Activated CD8-positive, alpha-beta memory T cell treated with anti-CD3 and anti-CD28 coated beads, Interleukin-2, amount 10 ng/mL, durations not matched to agents 7 days and 5 days (primary cell): Measurements from ENCODE around the gene RHBDD1. TPM values are rescaled to one million over a fixed set of nuclear protein-coding genes. Genes with fewer than 3 reads are reported as not detected.
A peak's percentile ranks its signal among the peaks of the same experiment; 100 is the strongest.

ENCODE experiments used
- ATAC-seq: fragments of 150-1000 bp; cut with Tn5 transposase; one replicate; pipeline ENCODE4 v1.10.0; 2021; ENCODE audit warnings: moderate library complexity
- CTCF ChIA-PET: fragments of 350-600 bp; sonication (Branson Sonifier 250); formaldehyde crosslinking; loops from one replicate; lab custom pipeline; 2021; ENCODE audit warnings: antibody characterized with exemption; lab: Charles Lee
- DNase-seq: peaks from one replicate; pipeline ENCODE4 v3.0.0-alpha.2; 2020
- H3K27ac Mint-ChIP-seq: one replicate; pipeline ENCODE4 v1.8.0; 2021; ENCODE audit warnings: mild to moderate bottlenecking, mixed read lengths
- H3K27me3 Mint-ChIP-seq: one replicate; pipeline ENCODE4 v1.8.0; 2021; ENCODE audit warnings: mixed read lengths
- H3K36me3 Mint-ChIP-seq: one replicate; pipeline ENCODE4 v1.8.0; 2021; ENCODE audit warnings: mild to moderate bottlenecking, mixed read lengths
- H3K4me1 Mint-ChIP-seq: one replicate; pipeline ENCODE4 v1.8.0; 2021; ENCODE audit warnings: mixed read lengths
- H3K4me3 Mint-ChIP-seq: one replicate; pipeline ENCODE4 v1.8.0; 2021; ENCODE audit warnings: mild to moderate bottlenecking, moderate library complexity, mixed read lengths
- H3K9me3 Mint-ChIP-seq: one replicate; pipeline ENCODE4 v1.8.0; 2022; ENCODE audit warnings: low read depth, mixed read lengths
- total RNA-seq, 2 experiments: library from RNA; stranded (reverse); gene quantifications; one replicate each; pipeline ENCODE4 v1.2.3, GENCODE V29; 2021

The RHBDD1 gene
- total RNA-seq, 2 experiments from 2014 or later, result 29.8 to 32.2 TPM

DNA sequence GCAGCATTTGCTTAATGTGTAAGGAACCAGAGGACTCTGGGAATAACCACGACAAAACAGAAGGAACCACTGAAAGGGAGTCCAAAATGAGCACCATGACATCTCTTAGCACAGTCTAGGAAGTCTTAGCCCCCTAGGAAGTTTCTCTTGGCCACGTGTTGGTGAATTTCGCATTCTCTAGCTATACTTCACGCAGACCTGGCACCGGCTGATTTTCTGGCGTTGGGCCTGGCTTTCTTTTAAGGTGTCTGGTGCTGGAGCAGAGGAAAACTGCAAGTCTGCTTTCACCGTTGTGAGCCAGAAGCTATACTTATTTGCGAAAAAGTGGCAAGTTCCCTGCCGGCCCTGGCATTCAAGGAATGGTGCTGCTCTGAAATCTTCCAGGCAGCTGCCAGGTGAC is 171.3 kb downstream of the RHBDD1 start:
- Mint-ChIP-seq H3K4me1 (no peaks in the 10 kb centered on the region), H3K9me3 (no peaks in the 10 kb centered on the region), H3K27me3 (no peaks in the 10 kb centered on the region), H3K27ac (no peak overlapping the region), H3K36me3 (no peaks in the 10 kb centered on the region), H3K4me3 (no peak overlapping the region)
- ATAC-seq (no peak), DNase-seq (no peak)
- CTCF ChIA-PET, result no interaction called here

DNA sequence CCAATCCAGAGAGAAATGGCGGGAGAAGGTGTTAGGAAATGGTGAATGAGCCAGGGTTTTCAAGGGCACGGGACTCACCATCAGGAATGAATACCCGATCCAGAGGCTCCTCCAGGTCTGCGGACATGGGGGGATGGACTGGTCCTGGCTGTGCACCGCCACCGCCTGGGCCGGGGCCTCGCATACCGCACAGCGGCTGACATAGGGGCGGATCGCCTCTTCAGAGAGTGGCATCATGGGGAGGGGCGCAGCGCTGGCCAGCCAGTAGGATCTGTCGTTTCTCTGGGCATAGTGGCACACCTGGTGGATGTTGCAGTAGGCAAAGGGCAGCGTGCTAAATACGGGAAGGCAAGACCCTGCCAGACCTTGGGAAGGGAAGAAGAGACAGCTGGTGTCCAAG is 172.1 kb downstream of the RHBDD1 start:
- ATAC-seq (no peak), DNase-seq (no peak)
- no peaks in the 10 kb centered on the region for H3K36me3 Mint-ChIP-seq
- no peaks in the 10 kb centered on the region for H3K9me3 Mint-ChIP-seq
- H3K27ac Mint-ChIP-seq, result no peak overlapping the region
- no peak overlapping the region for H3K4me3 Mint-ChIP-seq
- CTCF ChIA-PET, result no interaction called here
- no peaks in the 10 kb centered on the region for H3K27me3 Mint-ChIP-seq
- H3K4me1 Mint-ChIP-seq, result no peaks in the 10 kb centered on the region

DNA sequence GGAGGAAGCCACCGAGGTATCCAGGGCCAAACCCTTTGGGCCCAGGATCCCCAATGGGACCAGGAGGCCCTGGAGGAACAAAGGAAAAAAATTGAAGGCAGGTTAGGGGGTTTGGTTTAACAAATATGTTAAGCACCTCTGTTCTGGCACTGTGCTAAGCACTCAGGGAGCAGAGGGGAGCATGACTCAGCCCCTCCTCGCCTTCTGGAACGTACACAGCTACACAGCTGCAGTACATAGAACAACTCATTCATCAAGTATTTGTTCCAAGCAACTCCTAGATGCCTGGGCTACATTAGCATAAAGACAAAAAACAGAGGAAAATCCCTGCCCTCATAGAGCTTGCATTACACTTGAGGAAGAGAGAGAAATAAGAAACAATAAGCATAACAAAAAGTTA is 174.6 kb downstream of the RHBDD1 start:
- Mint-ChIP-seq H3K4me3 (no peak overlapping the region), H3K27me3 (no peaks in the 10 kb centered on the region), H3K4me1 (no peaks in the 10 kb centered on the region), H3K27ac (no peak overlapping the region), H3K36me3 (no peaks in the 10 kb centered on the region), H3K9me3 (no peaks in the 10 kb centered on the region)
- CTCF ChIA-PET, result no interaction called here
- no peak for DNase-seq
- no peak for ATAC-seq

GRCh38 chr2:227013330-227013729 is 177.5 kb downstream of the RHBDD1 start:
- CTCF ChIA-PET, result no interaction called here
- Mint-ChIP-seq H3K9me3 (no peaks in the 10 kb centered on the region), H3K4me1 (no peaks in the 10 kb centered on the region), H3K27ac (no peak overlapping the region), H3K36me3 (no peaks in the 10 kb centered on the region), H3K4me3 (no peak overlapping the region), H3K27me3 (peaks cover 2% of the 10 kb centered on the region)
- ATAC-seq, result no peak
- no peak for DNase-seq

- CTCF ChIA-PET, result no interaction called here
- no peak overlapping the region for H3K4me3 Mint-ChIP-seq
- DNase-seq (no peak), ATAC-seq (no peak)
- no peaks in the 10 kb centered on the region for H3K36me3 Mint-ChIP-seq
- no peaks in the 10 kb centered on the region for H3K9me3 Mint-ChIP-seq
- no peak overlapping the region for H3K27ac Mint-ChIP-seq
- no peaks in the 10 kb centered on the region for H3K4me1 Mint-ChIP-seq
- H3K27me3 Mint-ChIP-seq, result peaks cover 2% of the 10 kb centered on the region
These were observed 178.0 kb downstream of the RHBDD1 start for GRCh38 chr2:227013881-227014280.

GRCh38 chr2:227016894-227017293 is 181.0 kb downstream of the RHBDD1 start:
- DNase-seq (no peak), ATAC-seq (no peak)
- no peaks in the 10 kb centered on the region for H3K36me3 Mint-ChIP-seq
- no peaks in the 10 kb centered on the region for H3K9me3 Mint-ChIP-seq
- H3K27ac Mint-ChIP-seq, result no peak overlapping the region
- CTCF ChIA-PET, result no interaction called here
- no peak overlapping the region for H3K4me3 Mint-ChIP-seq
- no peaks in the 10 kb centered on the region for H3K4me1 Mint-ChIP-seq
- H3K27me3 Mint-ChIP-seq, result peaks cover 2% of the 10 kb centered on the region

DNA sequence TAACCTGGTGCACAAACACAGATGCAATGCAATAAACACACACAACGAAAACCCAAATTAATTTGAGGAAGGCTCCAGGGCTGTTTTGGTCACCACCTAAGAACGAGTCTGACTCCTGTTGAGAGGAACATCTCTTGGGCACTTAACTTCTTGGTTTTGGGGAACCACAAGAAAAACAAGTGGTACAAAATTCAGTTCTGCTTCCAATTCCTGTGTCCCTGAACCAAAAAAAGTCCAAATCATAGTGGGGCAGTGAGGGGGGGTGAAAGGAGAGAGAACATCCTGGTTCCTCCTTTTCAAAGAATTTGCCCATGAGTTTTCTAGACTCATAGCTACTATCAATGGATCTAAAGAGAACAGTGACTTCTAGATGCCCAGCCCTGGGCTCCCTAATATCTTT is 184.6 kb downstream of the RHBDD1 start:
- DNase-seq, result no peak
- Mint-ChIP-seq H3K36me3 (no peaks in the 10 kb centered on the region), H3K9me3 (no peaks in the 10 kb centered on the region), H3K27ac (no peak overlapping the region), H3K4me1 (no peaks in the 10 kb centered on the region), H3K27me3 (peaks cover 2% of the 10 kb centered on the region), H3K4me3 (no peak overlapping the region)
- CTCF ChIA-PET, result interaction anchor here (0.6 kb wide), 1 partner anchor 38 kb away, joined by 4 read pairs; no protein-coding TSS in a partner anchor
- ATAC-seq, result no peak

- no peaks in the 10 kb centered on the region for H3K4me1 Mint-ChIP-seq
- H3K36me3 Mint-ChIP-seq, result no peaks in the 10 kb centered on the region
- H3K4me3 Mint-ChIP-seq, result no peak overlapping the region
- H3K9me3 Mint-ChIP-seq, result no peaks in the 10 kb centered on the region
- ATAC-seq (no peak), DNase-seq (no peak)
- H3K27ac Mint-ChIP-seq, result no peak overlapping the region
- H3K27me3 Mint-ChIP-seq, result no peaks in the 10 kb centered on the region
- CTCF ChIA-PET, result no interaction called here
These were observed 186.8 kb downstream of the RHBDD1 start for GRCh38 chr2:227022608-227023007.

GRCh38 chr2:227025510-227025909 is 189.7 kb downstream of the RHBDD1 start:
- Mint-ChIP-seq H3K27me3 (no peaks in the 10 kb centered on the region), H3K36me3 (no peaks in the 10 kb centered on the region), H3K4me1 (no peaks in the 10 kb centered on the region), H3K4me3 (no peak overlapping the region), H3K27ac (no peak overlapping the region), H3K9me3 (no peaks in the 10 kb centered on the region)
- DNase-seq, result no peak
- no peak for ATAC-seq
- CTCF ChIA-PET, result no interaction called here

- no peak for ATAC-seq
- Mint-ChIP-seq H3K27me3 (peaks cover 2% of the 10 kb centered on the region), H3K36me3 (no peaks in the 10 kb centered on the region), H3K9me3 (no peaks in the 10 kb centered on the region), H3K4me3 (no peak overlapping the region), H3K27ac (no peak overlapping the region), H3K4me1 (peaks cover 3% of the 10 kb centered on the region)
- DNase-seq, result no peak
- CTCF ChIA-PET, result no interaction called here
These were observed 193.7 kb downstream of the RHBDD1 start for GRCh38 chr2:227029426-227030105.

DNA sequence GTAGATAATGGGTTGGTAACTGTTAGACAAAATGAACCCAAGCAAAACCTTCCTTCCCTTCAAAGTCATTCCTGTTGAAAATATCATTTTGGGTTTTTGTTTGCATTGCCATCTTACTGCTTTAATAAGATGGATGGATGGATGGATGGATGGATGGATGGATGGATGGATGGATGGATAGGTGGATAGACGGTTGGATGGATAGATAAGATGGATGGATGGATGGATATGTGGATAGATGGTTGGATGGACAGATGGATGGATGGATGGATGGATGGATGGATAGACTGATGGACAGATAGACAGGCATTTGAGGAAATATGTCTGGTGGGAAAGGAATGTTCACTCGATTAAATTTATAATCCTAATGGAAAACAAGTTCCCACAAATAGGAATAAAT is 194.9 kb downstream of the RHBDD1 start:
- no peak overlapping the region for H3K27ac Mint-ChIP-seq
- peaks cover 3% of the 10 kb centered on the region for H3K4me1 Mint-ChIP-seq
- no peak overlapping the region for H3K4me3 Mint-ChIP-seq
- no peaks in the 10 kb centered on the region for H3K9me3 Mint-ChIP-seq
- CTCF ChIA-PET, result no interaction called here
- peaks cover 6% of the 10 kb centered on the region for H3K27me3 Mint-ChIP-seq
- DNase-seq, result no peak
- H3K36me3 Mint-ChIP-seq, result no peaks in the 10 kb centered on the region
- no peak for ATAC-seq

DNA sequence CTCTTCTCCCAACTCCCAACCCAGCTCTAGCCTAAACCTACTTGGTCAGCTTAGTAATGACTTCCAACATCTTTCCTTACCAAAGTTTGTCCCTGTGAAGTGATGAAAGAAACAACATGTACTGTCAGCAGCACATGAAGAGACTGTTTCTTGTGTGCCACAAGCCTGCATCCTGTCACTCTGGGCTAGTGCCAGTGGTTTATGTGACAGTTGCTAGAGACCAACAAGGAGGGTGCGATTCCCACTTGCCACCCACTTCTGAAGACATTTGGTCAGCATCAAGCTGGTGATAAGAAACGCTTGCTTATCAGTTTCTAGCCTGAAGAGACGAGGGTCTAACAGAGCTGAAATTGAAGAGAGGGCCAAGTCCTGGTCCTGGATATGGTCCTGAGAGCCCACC is 195.5 kb downstream of the RHBDD1 start:
- DNase-seq (no peak), ATAC-seq (no peak)
- H3K27ac Mint-ChIP-seq, result no peak overlapping the region
- H3K9me3 Mint-ChIP-seq, result no peaks in the 10 kb centered on the region
- peaks cover 3% of the 10 kb centered on the region for H3K4me1 Mint-ChIP-seq
- CTCF ChIA-PET, result no interaction called here
- H3K36me3 Mint-ChIP-seq, result no peaks in the 10 kb centered on the region
- peaks cover 7% of the 10 kb centered on the region for H3K27me3 Mint-ChIP-seq
- H3K4me3 Mint-ChIP-seq, result no peak overlapping the region

- H3K36me3 Mint-ChIP-seq, result no peaks in the 10 kb centered on the region
- no peak overlapping the region for H3K27ac Mint-ChIP-seq
- CTCF ChIA-PET, result interaction anchor here (1.0 kb wide), 1 partner anchor 14 kb away, joined by 3 read pairs; no protein-coding TSS in a partner anchor
- ATAC-seq, result no peak
- DNase-seq, result peak; percentile 45
- no peaks in the 10 kb centered on the region for H3K9me3 Mint-ChIP-seq
- peaks cover 3% of the 10 kb centered on the region for H3K4me1 Mint-ChIP-seq
- peaks cover 21% of the 10 kb centered on the region for H3K27me3 Mint-ChIP-seq
- H3K4me3 Mint-ChIP-seq, result no peak overlapping the region
These were observed 197.8 kb downstream of the RHBDD1 start for GRCh38 chr2:227033471-227034148.

- H3K4me1 Mint-ChIP-seq, result peaks cover 3% of the 10 kb centered on the region
- no peak for DNase-seq
- H3K27me3 Mint-ChIP-seq, result peaks cover 27% of the 10 kb centered on the region
- no peaks in the 10 kb centered on the region for H3K9me3 Mint-ChIP-seq
- CTCF ChIA-PET, result no interaction called here
- no peak overlapping the region for H3K4me3 Mint-ChIP-seq
- ATAC-seq, result no peak
- H3K36me3 Mint-ChIP-seq, result no peaks in the 10 kb centered on the region
- no peak overlapping the region for H3K27ac Mint-ChIP-seq
These were observed 200.0 kb downstream of the RHBDD1 start for GRCh38 chr2:227035711-227036367.
